WTC11 (cell line): ENCODE measurements around the gene GPHB5. TPM values are rescaled to one million over a fixed set of nuclear protein-coding genes. Genes with fewer than 3 reads are reported as not detected.

Experiments
- ATAC-seq: fragments of 200-7000 bp; cut with Tn5 transposase; 2 replicates; pipeline ENCODE4 v1.10.0; 2021; ENCODE audit warnings: mild to moderate bottlenecking, moderate library complexity
- CTCF ChIA-PET: fragments of 300-600 bp; sonication (Branson Sonifier 250); formaldehyde crosslinking; loops from one replicate; lab custom pipeline; 2021; ENCODE audit warnings: antibody characterized with exemption; lab: Charles Lee
- POLR2A ChIA-PET: fragments of 350-600 bp; sonication (Branson Sonifier 250); formaldehyde crosslinking; loops from one replicate; lab custom pipeline; 2021; ENCODE audit warnings: antibody characterized with exemption; lab: Charles Lee
- DNase-seq: peaks from one replicate; pipeline ENCODE4 v3.0.0; 2021; ENCODE audit warnings: low spot score
- H3K27ac Mint-ChIP-seq: 2 replicates; pipeline ENCODE4 v1.8.0; 2021; ENCODE audit warnings: mixed read lengths
- H3K27me3 Mint-ChIP-seq: 2 replicates; pipeline ENCODE4 v1.8.0; 2021; ENCODE audit warnings: low read depth, mild to moderate bottlenecking, moderate library complexity, mixed read lengths
- H3K36me3 Mint-ChIP-seq: 2 replicates; pipeline ENCODE4 v1.8.0; 2021; ENCODE audit warnings: mixed read lengths
- H3K4me1 Mint-ChIP-seq: 2 replicates; pipeline ENCODE4 v1.8.0; 2022; ENCODE audit warnings: mixed read lengths
- H3K4me3 Mint-ChIP-seq: 2 replicates; pipeline ENCODE4 v1.8.0; 2021; ENCODE audit warnings: mild to moderate bottlenecking, moderate library complexity, mixed read lengths
- H3K9me3 Mint-ChIP-seq: 2 replicates; pipeline ENCODE4 v1.8.0; 2021; ENCODE audit warnings: mixed read lengths
- ARID4B ChIP-seq: sonication (generic); formaldehyde crosslinking; IDR thresholded peaks from 2 replicates; pipeline ENCODE4 v1.8.0; 2023; ENCODE audit warnings: missing genetic modification reagents, mild to moderate bottlenecking, borderline replicate concordance
- CREM ChIP-seq: sonication (generic); formaldehyde crosslinking; IDR thresholded peaks from 2 replicates; pipeline ENCODE4 v1.8.1; 2022; ENCODE audit warnings: mild to moderate bottlenecking, missing genetic modification reagents, moderate library complexity
- CTCF ChIP-seq: fragments of 200-600 bp; IDR thresholded peaks from 2 replicates; pipeline ENCODE4 v1.8.0; 2022; ENCODE audit warnings: antibody characterized with exemption
- KAT7 ChIP-seq: sonication (generic); formaldehyde crosslinking; IDR thresholded peaks from 2 replicates; pipeline ENCODE4 v1.8.1; 2023; ENCODE audit warnings: missing genetic modification reagents, mild to moderate bottlenecking, borderline replicate concordance
- MYBL2 ChIP-seq: sonication (generic); formaldehyde crosslinking; IDR thresholded peaks from 2 replicates; pipeline ENCODE4 v1.8.1; 2023; ENCODE audit warnings: mild to moderate bottlenecking, moderate library complexity, missing genetic modification reagents
- SMAD3 ChIP-seq: sonication (generic); formaldehyde crosslinking; IDR thresholded peaks from 2 replicates; pipeline ENCODE4 v1.8.0; 2022; ENCODE audit warnings: missing genetic modification reagents, mild to moderate bottlenecking, borderline replicate concordance
- ZNF416 ChIP-seq: fragments of 250-450 bp; sonication (Bioruptor Pico); IDR thresholded peaks from 2 replicates; pipeline ENCODE4 v1.9.0; 2021; ENCODE audit warnings: mild to moderate bottlenecking, inconsistent platforms
- ZNF425 ChIP-seq: fragments of 250-450 bp; sonication (Bioruptor Pico); conservative IDR thresholded peaks from 2 replicates; pipeline ENCODE4 v1.9.0; 2021; ENCODE audit warnings: mild to moderate bottlenecking
- ZNF671 ChIP-seq: fragments of 250-450 bp; sonication (Bioruptor Pico); IDR thresholded peaks from 2 replicates; pipeline ENCODE4 v1.8.0; 2021; ENCODE audit warnings: mild to moderate bottlenecking
- total RNA-seq: library from RNA; stranded (reverse); gene quantifications from 3 replicates; pipeline ENCODE4 v1.2.3, GENCODE V29; 2021

Gene GPHB5
- total RNA-seq, 1 experiment from 2014 or later, result not detected

- no peak for TF ChIP-seq CTCF
- no peak for TF ChIP-seq SMAD3 (CRISPR knock-in tag)
- TF ChIP-seq CREM (CRISPR knock-in tag), result no peak
- no peak for TF ChIP-seq ZNF425
- no peak for TF ChIP-seq ZNF416
- TF ChIP-seq ZNF671, result no peak
- no peak for TF ChIP-seq MYBL2 (CRISPR knock-in tag)
- TF ChIP-seq KAT7 (CRISPR knock-in tag), result no peak
- TF ChIP-seq, all 79 proteins: peak for 0
- no peak overlapping the region for H3K27ac Mint-ChIP-seq
- DNase-seq, result no peak
- H3K27me3 Mint-ChIP-seq, result no peaks in the 10 kb centered on the region
- H3K4me1 Mint-ChIP-seq, result no peaks in the 10 kb centered on the region
- H3K4me3 Mint-ChIP-seq, result no peak overlapping the region
- ATAC-seq, result no peak
- no peaks in the 10 kb centered on the region for H3K36me3 Mint-ChIP-seq
- ChIA-PET POLR2A (interaction anchor here (0.6 kb wide), 1 partner anchor 1117 kb away, joined by 4 read pairs; no protein-coding TSS in a partner anchor), CTCF (interaction anchor here (2.2 kb wide), 1 partner anchor 103 kb away, joined by 22 read pairs; no protein-coding TSS in a partner anchor)
- no peaks in the 10 kb centered on the region for H3K9me3 Mint-ChIP-seq
Measured at GRCh38 chr14:63277591-63278183, 41.0 kb downstream of the GPHB5 start.

- Mint-ChIP-seq H3K27ac (no peak overlapping the region), H3K4me3 (no peak overlapping the region), H3K36me3 (no peaks in the 10 kb centered on the region), H3K4me1 (no peaks in the 10 kb centered on the region), H3K9me3 (no peaks in the 10 kb centered on the region), H3K27me3 (no peaks in the 10 kb centered on the region)
- TF ChIP-seq ARID4B (CRISPR knock-in tag) (no peak), CTCF (peak; percentile 77)
- CTCF ChIA-PET, result interaction anchor here (0.8 to 2.2 kb wide), 8 partner anchors 72 to 1806 kb away, joined by 3 to 22 read pairs (median 3); partner anchors contain the start of gene RHOJ
- DNase-seq (no peak), ATAC-seq (peak; percentile 70)
- POLR2A ChIA-PET, result no interaction called here
Measured at GRCh38 chr14:63276492-63277342, 42.0 kb downstream of the GPHB5 start.
